ENCODE measurements around the gene GALP. TPM values are rescaled to one million over a fixed set of nuclear protein-coding genes. Genes with fewer than 3 reads are reported as not detected.

The GALP gene
- total RNA-seq, 1 experiment from 2014 or later, result not detected

GRCh38 chr19:56149656-56150038 is 26.2 kb upstream of the GALP start:
- no peak overlapping the region for H3K27ac ChIP-seq
- no peak overlapping the region for H2AFZ ChIP-seq
- peaks cover 12% of the 10 kb centered on the region; the same call in 1 of the 2 replicates for H3K36me3 ChIP-seq (ENCODE audit: low read depth)
- no peaks in the 10 kb centered on the region for H3K4me1 ChIP-seq (replicated peaks; ENCODE audit: insufficient read depth)
- H3K27me3 ChIP-seq (ENCODE audit: insufficient read depth, low read depth), result no peaks in the 10 kb centered on the region
- no peak for DNase-seq
- H3K79me2 ChIP-seq (ENCODE audit: low read depth), result peaks cover 24% of the 10 kb centered on the region
- BruUV-seq (replicated peaks), result no TSS peak
- H3K9me2 ChIP-seq (ENCODE audit: insufficient read depth), result no peaks in the 10 kb centered on the region
- no peak overlapping the region for H3K4me3 ChIP-seq
- H3K4me2 ChIP-seq, result no peak overlapping the region
- POLR2A ChIA-PET (ENCODE audit: unreplicated experiment), result no interaction called here
- intact Hi-C loops (cut with micrococcal nuclease; ENCODE audit: unreplicated experiment), result no loop called here
- CTCF ChIA-PET, result no interaction called here
- H3F3A ChIP-seq (ENCODE audit: insufficient read depth, low read depth), result no peaks in the 10 kb centered on the region
- TF ChIP-seq EZH2 (IDR thresholded peaks at IDR 0.05; ENCODE audit: low read depth) (no peak), CTCF (conservative IDR thresholded peaks at IDR 0.05) (no peak)
- peaks cover 39% of the 10 kb centered on the region for H4K20me1 ChIP-seq (ENCODE audit: insufficient read depth)
- no peaks in the 10 kb centered on the region for H3K9me3 ChIP-seq (ENCODE audit: insufficient read depth, low read depth)

GRCh38 chr19:56150358-56150757 is 25.4 kb upstream of the GALP start:
- Histone ChIP-seq H3K4me3 (no peak overlapping the region), H3K4me1 (replicated peaks; ENCODE audit: insufficient read depth) (no peaks in the 10 kb centered on the region), H2AFZ (no peak overlapping the region), H3F3A (ENCODE audit: insufficient read depth, low read depth) (no peaks in the 10 kb centered on the region), H3K27me3 (ENCODE audit: insufficient read depth, low read depth) (no peaks in the 10 kb centered on the region), H3K4me2 (no peak overlapping the region), H4K20me1 (ENCODE audit: insufficient read depth) (peaks cover 36% of the 10 kb centered on the region), H3K9me2 (ENCODE audit: insufficient read depth) (no peaks in the 10 kb centered on the region), H3K27ac (no peak overlapping the region), H3K36me3 (ENCODE audit: low read depth) (peaks cover 16% of the 10 kb centered on the region; the same call in 1 of the 2 replicates), H3K79me2 (ENCODE audit: low read depth) (peaks cover 17% of the 10 kb centered on the region), H3K9me3 (ENCODE audit: insufficient read depth, low read depth) (no peaks in the 10 kb centered on the region)
- BruUV-seq (replicated peaks), result no TSS peak
- DNase-seq, result no peak
- TF ChIP-seq CTCF (conservative IDR thresholded peaks at IDR 0.05), result no peak
- no peak for TF ChIP-seq EZH2 (IDR thresholded peaks at IDR 0.05; ENCODE audit: low read depth)
- POLR2A ChIA-PET (ENCODE audit: unreplicated experiment), result no interaction called here
- CTCF ChIA-PET, result no interaction called here
- intact Hi-C loops (cut with micrococcal nuclease; ENCODE audit: unreplicated experiment), result no loop called here

DNA sequence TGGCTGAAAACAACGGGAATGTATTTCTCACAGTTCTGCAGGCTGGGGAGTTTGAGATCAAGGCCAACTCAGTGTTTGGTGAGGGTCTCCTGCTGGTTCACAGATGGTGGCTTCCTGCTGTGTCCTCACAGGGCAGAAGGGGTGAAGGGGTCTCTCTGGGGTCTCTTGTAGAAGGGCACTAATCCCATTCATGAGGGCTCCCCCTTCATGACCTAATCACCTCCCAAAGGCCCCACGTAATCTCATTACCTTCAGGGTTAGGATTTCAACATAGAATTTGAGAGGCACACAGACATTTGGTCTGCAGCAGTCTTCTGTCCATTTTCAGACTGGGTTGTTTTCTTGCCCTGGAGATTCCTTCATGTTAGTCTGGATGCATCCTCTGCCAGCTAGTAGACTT is 23.2 kb upstream of the GALP start:
- no peaks in the 10 kb centered on the region for H3K4me1 ChIP-seq (replicated peaks; ENCODE audit: insufficient read depth)
- H3K27me3 ChIP-seq (ENCODE audit: insufficient read depth, low read depth), result no peaks in the 10 kb centered on the region
- peaks cover 16% of the 10 kb centered on the region; the same call in 1 of the 2 replicates for H3K36me3 ChIP-seq (ENCODE audit: low read depth)
- no peaks in the 10 kb centered on the region for H3K9me3 ChIP-seq (ENCODE audit: insufficient read depth, low read depth)
- no peak overlapping the region for H3K4me3 ChIP-seq
- no TSS peak for BruUV-seq (replicated peaks)
- no peak for TF ChIP-seq CTCF (conservative IDR thresholded peaks at IDR 0.05)
- TF ChIP-seq EZH2 (IDR thresholded peaks at IDR 0.05; ENCODE audit: low read depth), result no peak
- no peak overlapping the region for H2AFZ ChIP-seq
- intact Hi-C loops (cut with micrococcal nuclease; ENCODE audit: unreplicated experiment), result no loop called here
- ChIA-PET POLR2A (ENCODE audit: unreplicated experiment) (interaction anchor here (0.6 kb wide), 1 partner anchor 565 kb away, joined by 4 read pairs; no protein-coding TSS in a partner anchor), CTCF (no interaction called here)
- no peak overlapping the region for H3K4me2 ChIP-seq
- H3K79me2 ChIP-seq (ENCODE audit: low read depth), result peaks cover 11% of the 10 kb centered on the region
- no peak for DNase-seq
- H3K27ac ChIP-seq, result no peak overlapping the region
- peaks cover 29% of the 10 kb centered on the region for H4K20me1 ChIP-seq (ENCODE audit: insufficient read depth)
- H3K9me2 ChIP-seq (ENCODE audit: insufficient read depth), result no peaks in the 10 kb centered on the region
- no peaks in the 10 kb centered on the region for H3F3A ChIP-seq (ENCODE audit: insufficient read depth, low read depth)

All from PC-9 (cell line).